Lower leg skin (tissue), 3 donors: ENCODE measurements around the gene SIN3B.

Experiments used
- CTCF ChIP-seq, 3 donors: fragments of 450-650 bp; IDR thresholded peaks; one replicate each; pipeline ENCODE4 v1.5.1; 2016; ENCODE audit warnings: antibody characterized with exemption in 3 of 3, mild to moderate bottlenecking in 3 of 3, moderate library complexity in 2 of 3
- POLR2A ChIP-seq, 2 donors: fragments of 450-650 bp; IDR thresholded peaks; one replicate each; pipeline ENCODE4 v1.6.1; 2016 to 2017; ENCODE audit warnings: antibody characterized with exemption in 2 of 2, mild to moderate bottlenecking in 1 of 2, moderate library complexity in 1 of 2

- TF ChIP-seq POLR2A (IDR thresholded peaks at IDR 0.05) (no peak), CTCF (IDR thresholded peaks at IDR 0.05) (no peak)
These were observed 93.8 kb downstream of the SIN3B start for GRCh38 chr19:16922949-16923348.
